Activated CD4-positive, alpha-beta T cell treated with anti-CD3 and anti-CD28 coated beads, Interleukin-2, amount 10 ng/mL, durations not matched to agents 24 days and 14 days (primary cell): ENCODE measurements around the gene GFRA1. TPM values are rescaled to one million over a fixed set of nuclear protein-coding genes. Genes with fewer than 3 reads are reported as not detected.

Source experiments
- DNase-seq: peaks from one replicate; pipeline ENCODE4 v3.0.0; 2022
- H3K27ac Mint-ChIP-seq: one replicate; pipeline ENCODE4 v1.8.0; 2022; ENCODE audit warnings: mild to moderate bottlenecking, mixed read lengths
- H3K27me3 Mint-ChIP-seq: one replicate; pipeline ENCODE4 v1.8.0; 2022; ENCODE audit warnings: mixed read lengths
- H3K36me3 Mint-ChIP-seq: one replicate; pipeline ENCODE4 v1.8.0; 2022; ENCODE audit warnings: low read depth, mild to moderate bottlenecking, mixed read lengths
- H3K4me1 Mint-ChIP-seq: one replicate; pipeline ENCODE4 v1.8.0; 2021; ENCODE audit warnings: mixed read lengths
- H3K4me3 Mint-ChIP-seq: one replicate; pipeline ENCODE4 v1.8.0; 2022; ENCODE audit warnings: mild to moderate bottlenecking, moderate library complexity, mixed read lengths
- H3K9me3 Mint-ChIP-seq: one replicate; pipeline ENCODE4 v1.8.0; 2021; ENCODE audit warnings: mixed read lengths
- intact Hi-C: fragments of 100-400 bp; cut with micrococcal nuclease; formaldehyde crosslinking; loops from one replicate; pipeline ENCODE4 v1.15.1; 2023
- total RNA-seq: library from RNA; stranded (reverse); gene quantifications from 2 replicates; pipeline ENCODE4 v1.2.3, GENCODE V29; 2022

Gene GFRA1
- total RNA-seq, 1 donor from 2014 or later: not detected

GRCh38 chr10:116262678-116263077, 10.3 kb downstream of the GFRA1 start:
- no peak for DNase-seq
- intact Hi-C loops: no loop called here
- H3K9me3 Mint-ChIP-seq: no peaks in the 10 kb centered on the region
- no peaks in the 10 kb centered on the region for H3K36me3 Mint-ChIP-seq
- peaks cover 3% of the 10 kb centered on the region for H3K27me3 Mint-ChIP-seq
- no peaks in the 10 kb centered on the region for H3K4me1 Mint-ChIP-seq
- H3K4me3 Mint-ChIP-seq: no peak overlapping the region
- H3K27ac Mint-ChIP-seq: no peak overlapping the region

GRCh38 chr10:116260599-116260998, 12.4 kb downstream of the GFRA1 start:
- Mint-ChIP-seq H3K27ac (no peak overlapping the region), H3K4me3 (no peak overlapping the region), H3K36me3 (no peaks in the 10 kb centered on the region), H3K27me3 (peaks cover 3% of the 10 kb centered on the region), H3K4me1 (no peaks in the 10 kb centered on the region), H3K9me3 (no peaks in the 10 kb centered on the region)
- intact Hi-C loops: no loop called here
- DNase-seq: no peak

- no peak overlapping the region for H3K4me3 Mint-ChIP-seq
- no peaks in the 10 kb centered on the region for H3K9me3 Mint-ChIP-seq
- no peaks in the 10 kb centered on the region for H3K4me1 Mint-ChIP-seq
- intact Hi-C loops: no loop called here
- peaks cover 4% of the 10 kb centered on the region for H3K27me3 Mint-ChIP-seq
- no peaks in the 10 kb centered on the region for H3K36me3 Mint-ChIP-seq
- no peak overlapping the region for H3K27ac Mint-ChIP-seq
- no peak for DNase-seq
These were observed 13.4 kb downstream of the GFRA1 start for GRCh38 chr10:116259638-116260037.

- intact Hi-C loops: no loop called here
- Mint-ChIP-seq H3K27me3 (peaks cover 4% of the 10 kb centered on the region), H3K36me3 (no peaks in the 10 kb centered on the region), H3K9me3 (no peaks in the 10 kb centered on the region), H3K4me3 (no peak overlapping the region), H3K4me1 (no peaks in the 10 kb centered on the region), H3K27ac (no peak overlapping the region)
- no peak for DNase-seq
These were observed 15.2 kb downstream of the GFRA1 start for GRCh38 chr10:116257785-116258184.

- Mint-ChIP-seq H3K36me3 (no peaks in the 10 kb centered on the region), H3K4me1 (no peaks in the 10 kb centered on the region), H3K9me3 (no peaks in the 10 kb centered on the region), H3K27me3 (peaks cover 4% of the 10 kb centered on the region), H3K27ac (no peak overlapping the region), H3K4me3 (no peak overlapping the region)
- DNase-seq: no peak
- intact Hi-C loops: no loop called here
These were observed 16.2 kb downstream of the GFRA1 start for GRCh38 chr10:116256752-116257259.

GRCh38 chr10:116255886-116256751, 16.9 kb downstream of the GFRA1 start:
- H3K27ac Mint-ChIP-seq: no peak overlapping the region
- intact Hi-C loops: no loop called here
- no peaks in the 10 kb centered on the region for H3K9me3 Mint-ChIP-seq
- H3K4me3 Mint-ChIP-seq: no peak overlapping the region
- peaks cover 2% of the 10 kb centered on the region for H3K27me3 Mint-ChIP-seq
- H3K36me3 Mint-ChIP-seq: no peaks in the 10 kb centered on the region
- DNase-seq: no peak
- H3K4me1 Mint-ChIP-seq: no peaks in the 10 kb centered on the region

GRCh38 chr10:116254422-116255155, 18.4 kb downstream of the GFRA1 start:
- Mint-ChIP-seq H3K36me3 (no peaks in the 10 kb centered on the region), H3K4me3 (no peak overlapping the region), H3K9me3 (no peaks in the 10 kb centered on the region), H3K27ac (no peak overlapping the region), H3K4me1 (no peaks in the 10 kb centered on the region), H3K27me3 (peaks cover 2% of the 10 kb centered on the region)
- intact Hi-C loops: no loop called here
- no peak for DNase-seq

- Mint-ChIP-seq H3K27me3 (peaks cover 2% of the 10 kb centered on the region), H3K36me3 (no peaks in the 10 kb centered on the region), H3K4me3 (no peak overlapping the region), H3K4me1 (no peaks in the 10 kb centered on the region), H3K9me3 (no peaks in the 10 kb centered on the region), H3K27ac (no peak overlapping the region)
- intact Hi-C loops: no loop called here
- no peak for DNase-seq
These were observed 19.3 kb downstream of the GFRA1 start for GRCh38 chr10:116253716-116254115.

- Mint-ChIP-seq H3K4me1 (no peaks in the 10 kb centered on the region), H3K27ac (no peak overlapping the region), H3K27me3 (peaks cover 2% of the 10 kb centered on the region), H3K4me3 (no peak overlapping the region), H3K9me3 (no peaks in the 10 kb centered on the region), H3K36me3 (no peaks in the 10 kb centered on the region)
- intact Hi-C loops: no loop called here
- no peak for DNase-seq
These were observed 21.2 kb downstream of the GFRA1 start for GRCh38 chr10:116251602-116252395.

GRCh38 chr10:116247691-116248090, 25.3 kb downstream of the GFRA1 start:
- Mint-ChIP-seq H3K27me3 (no peaks in the 10 kb centered on the region), H3K27ac (peak overlapping the region; percentile 25), H3K36me3 (no peaks in the 10 kb centered on the region), H3K4me1 (no peaks in the 10 kb centered on the region), H3K4me3 (no peak overlapping the region), H3K9me3 (no peaks in the 10 kb centered on the region)
- intact Hi-C loops: no loop called here
- DNase-seq: no peak

GRCh38 chr10:116246263-116246662, 26.7 kb downstream of the GFRA1 start:
- H3K4me3 Mint-ChIP-seq: no peak overlapping the region
- no peaks in the 10 kb centered on the region for H3K36me3 Mint-ChIP-seq
- intact Hi-C loops: no loop called here
- no peak for DNase-seq
- H3K4me1 Mint-ChIP-seq: no peaks in the 10 kb centered on the region
- no peak overlapping the region for H3K27ac Mint-ChIP-seq
- H3K27me3 Mint-ChIP-seq: no peaks in the 10 kb centered on the region
- H3K9me3 Mint-ChIP-seq: no peaks in the 10 kb centered on the region

GRCh38 chr10:116245156-116245555, 27.9 kb downstream of the GFRA1 start:
- no peak overlapping the region for H3K27ac Mint-ChIP-seq
- no peaks in the 10 kb centered on the region for H3K9me3 Mint-ChIP-seq
- H3K27me3 Mint-ChIP-seq: no peaks in the 10 kb centered on the region
- no peaks in the 10 kb centered on the region for H3K36me3 Mint-ChIP-seq
- intact Hi-C loops: no loop called here
- no peaks in the 10 kb centered on the region for H3K4me1 Mint-ChIP-seq
- no peak overlapping the region for H3K4me3 Mint-ChIP-seq
- DNase-seq: no peak

GRCh38 chr10:116241642-116242410, 31.2 kb downstream of the GFRA1 start:
- intact Hi-C loops: no loop called here
- Mint-ChIP-seq H3K4me3 (no peak overlapping the region), H3K27ac (no peak overlapping the region)

More at GRCh38 chr10:116241642-116242410, 31.2 kb downstream of the GFRA1 start:
- Mint-ChIP-seq H3K27me3 (no peaks in the 10 kb centered on the region), H3K4me1 (no peaks in the 10 kb centered on the region), H3K9me3 (no peaks in the 10 kb centered on the region), H3K36me3 (no peaks in the 10 kb centered on the region)
- no peak for DNase-seq
